PC-9 (cell line): Measurements from ENCODE around the gene CDC40.

ENCODE experiments used
- CTCF ChIP-seq: fragments of 200-600 bp; sonication (generic); conservative IDR thresholded peaks from 2 replicates; pipeline ENCODE4 v1.6.1; 2017; ENCODE audit warnings: mixed run types, antibody characterized with exemption, mild to moderate bottlenecking, moderate library complexity
- EZH2 ChIP-seq: fragments of 200-600 bp; sonication (generic); IDR thresholded peaks from 2 replicates; pipeline ENCODE4 v1.8.0; 2017; ENCODE audit warnings: antibody characterized with exemption, low read depth

- TF ChIP-seq CTCF, result no peak
- TF ChIP-seq EZH2, result no peak
Measured at GRCh38 chr6:110250838-110251237, 70.6 kb downstream of the CDC40 start.
